ENCODE results near the gene GPA33. TPM values are rescaled to one million over a fixed set of nuclear protein-coding genes. Genes with fewer than 3 reads are reported as not detected.

GPA33 gene
- total and polyA plus RNA-seq, 2 donors from 2014 or later = 0.28 TPM; not detected in 1

GRCh38 chr1:167013108-167013929, 76.9 kb downstream of the GPA33 start:
- H3K4me1 ChIP-seq (ENCODE audit: control insufficient read depth in 2 of 3, insufficient read depth in 2 of 3, low read depth in 1 of 3, low read length in 3 of 3) = no peaks in the 10 kb centered on the region
- FAIRE-seq (no peak), DNase-seq (peak in 1 of 5 donors; percentile 31)
- no peaks in the 10 kb centered on the region for H3K9me3 ChIP-seq (ENCODE audit: control insufficient read depth in 2 of 3, insufficient read depth in 1 of 3, low read length in 3 of 3)
- no peak overlapping the region for H3K9ac ChIP-seq (ENCODE audit: low read length in 3 of 3)
- intact Hi-C loops (cut with DNase I) = no loop called here
- H3K27ac ChIP-seq (ENCODE audit: low read depth in 2 of 2, low read length in 2 of 2) = no peak overlapping the region
- no peaks in the 10 kb centered on the region for H3K27me3 ChIP-seq (ENCODE audit: control insufficient read depth, insufficient read depth, low read length)
- no peak overlapping the region for H3K4me3 ChIP-seq (ENCODE audit: low read length in 3 of 3)
- TF ChIP-seq, protein P1, sequence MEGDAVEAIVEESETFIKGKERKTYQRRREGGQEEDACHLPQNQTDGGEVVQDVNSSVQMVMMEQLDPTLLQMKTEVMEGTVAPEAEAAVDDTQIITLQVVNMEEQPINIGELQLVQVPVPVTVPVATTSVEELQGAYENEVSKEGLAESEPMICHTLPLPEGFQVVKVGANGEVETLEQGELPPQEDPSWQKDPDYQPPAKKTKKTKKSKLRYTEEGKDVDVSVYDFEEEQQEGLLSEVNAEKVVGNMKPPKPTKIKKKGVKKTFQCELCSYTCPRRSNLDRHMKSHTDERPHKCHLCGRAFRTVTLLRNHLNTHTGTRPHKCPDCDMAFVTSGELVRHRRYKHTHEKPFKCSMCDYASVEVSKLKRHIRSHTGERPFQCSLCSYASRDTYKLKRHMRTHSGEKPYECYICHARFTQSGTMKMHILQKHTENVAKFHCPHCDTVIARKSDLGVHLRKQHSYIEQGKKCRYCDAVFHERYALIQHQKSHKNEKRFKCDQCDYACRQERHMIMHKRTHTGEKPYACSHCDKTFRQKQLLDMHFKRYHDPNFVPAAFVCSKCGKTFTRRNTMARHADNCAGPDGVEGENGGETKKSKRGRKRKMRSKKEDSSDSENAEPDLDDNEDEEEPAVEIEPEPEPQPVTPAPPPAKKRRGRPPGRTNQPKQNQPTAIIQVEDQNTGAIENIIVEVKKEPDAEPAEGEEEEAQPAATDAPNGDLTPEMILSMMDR (IDR thresholded peaks at IDR 0.05; ENCODE audit: borderline replicate concordance, extremely low read depth, insufficient read depth) = no peak
- H3K36me3 ChIP-seq (ENCODE audit: control insufficient read depth in 2 of 3, insufficient read depth in 3 of 3, low read length in 3 of 3) = no peaks in the 10 kb centered on the region

GRCh38 chr1:167012570-167012969, 77.6 kb downstream of the GPA33 start:
- no peak for DNase-seq

DNA sequence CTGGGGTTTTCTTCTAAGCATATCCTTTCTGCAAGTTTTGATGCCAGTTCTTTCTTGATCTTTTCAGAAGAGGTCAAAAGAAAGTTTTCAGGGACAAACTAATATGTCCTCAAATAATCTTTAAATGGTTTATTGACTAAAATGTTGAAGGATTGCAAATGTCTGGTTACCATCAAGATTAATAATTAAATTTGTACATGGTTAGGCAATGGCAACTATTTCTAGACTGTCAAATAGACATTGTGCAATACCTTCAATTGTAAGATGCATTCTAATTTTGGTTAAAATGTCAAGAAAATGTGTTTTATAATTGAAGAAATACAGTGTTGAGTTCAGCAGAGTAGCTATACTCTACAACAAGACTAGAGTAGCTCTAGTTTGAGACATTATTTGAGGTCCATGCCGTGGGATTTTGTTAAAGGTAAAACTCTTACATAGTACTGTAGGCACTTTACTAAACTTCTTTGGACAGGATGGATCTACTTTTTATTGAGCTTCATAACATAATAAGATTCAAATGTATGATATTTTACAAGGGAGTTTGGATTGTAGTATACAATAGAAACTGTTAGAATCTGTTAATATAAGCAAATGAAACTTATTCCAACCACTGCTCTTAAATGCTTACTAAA, 78.5 kb downstream of the GPA33 start:
- Histone ChIP-seq H3K4me3 (ENCODE audit: low read length in 3 of 3) (no peak overlapping the region), H3K9ac (ENCODE audit: low read length in 3 of 3) (no peak overlapping the region), H3K9me3 (ENCODE audit: control insufficient read depth in 2 of 3, insufficient read depth in 1 of 3, low read length in 3 of 3) (no peaks in the 10 kb centered on the region), H3K27me3 (ENCODE audit: control insufficient read depth, insufficient read depth, low read length) (no peaks in the 10 kb centered on the region), H3K4me1 (ENCODE audit: control insufficient read depth in 2 of 3, insufficient read depth in 2 of 3, low read depth in 1 of 3, low read length in 3 of 3) (no peaks in the 10 kb centered on the region), H3K36me3 (ENCODE audit: control insufficient read depth in 2 of 3, insufficient read depth in 3 of 3, low read length in 3 of 3) (no peaks in the 10 kb centered on the region), H3K27ac (ENCODE audit: low read depth in 2 of 2, low read length in 2 of 2) (no peak overlapping the region)
- TF ChIP-seq, protein P1 (IDR thresholded peaks at IDR 0.05; ENCODE audit: borderline replicate concordance, extremely low read depth, insufficient read depth) = no peak
- intact Hi-C loops (cut with DNase I) = no loop called here
- no peak for DNase-seq
- no peak for FAIRE-seq

More at GRCh38 chr1:167012570-167012969, 77.6 kb downstream of the GPA33 start:
- TF ChIP-seq, protein P1 (IDR thresholded peaks at IDR 0.05; ENCODE audit: borderline replicate concordance, extremely low read depth, insufficient read depth) = no peak
- Histone ChIP-seq H3K27me3 (ENCODE audit: control insufficient read depth, insufficient read depth, low read length) (no peaks in the 10 kb centered on the region), H3K9ac (ENCODE audit: low read length in 3 of 3) (no peak overlapping the region), H3K4me1 (ENCODE audit: control insufficient read depth in 2 of 3, insufficient read depth in 2 of 3, low read depth in 1 of 3, low read length in 3 of 3) (no peaks in the 10 kb centered on the region), H3K9me3 (ENCODE audit: control insufficient read depth in 2 of 3, insufficient read depth in 1 of 3, low read length in 3 of 3) (no peaks in the 10 kb centered on the region), H3K4me3 (ENCODE audit: low read length in 3 of 3) (no peak overlapping the region), H3K36me3 (ENCODE audit: control insufficient read depth in 2 of 3, insufficient read depth in 3 of 3, low read length in 3 of 3) (no peaks in the 10 kb centered on the region), H3K27ac (ENCODE audit: low read depth in 2 of 2, low read length in 2 of 2) (no peak overlapping the region)
- intact Hi-C loops (cut with DNase I) = no loop called here
- FAIRE-seq = no peak

Measured in kidney (tissue), 14 donors.